Suprapubic skin (tissue), 4 donors: Measurements from ENCODE around the gene METTL9.

Source experiments
- EP300 ChIP-seq: sonication (generic); formaldehyde crosslinking; IDR thresholded peaks from one replicate; pipeline ENCODE4 v1.6.1; 2017; ENCODE audit warnings: antibody characterized with exemption
- POLR2A ChIP-seq, 2 donors: fragments of 450-650 bp; IDR thresholded peaks; one replicate each; pipeline ENCODE4 v1.6.1; 2017; ENCODE audit warnings: antibody characterized with exemption in 2 of 2, mild to moderate bottlenecking in 2 of 2, moderate library complexity in 2 of 2
- POLR2AphosphoS5 ChIP-seq, 3 donors: sonication (generic); formaldehyde crosslinking; IDR thresholded peaks; one replicate each; pipeline ENCODE4 v1.6.1; 2017; ENCODE audit warnings: antibody characterized with exemption in 3 of 3
- TF ChIP-seq, protein P1 (sequence below), 2 donors: fragments of 200-600 bp in 1 of 2; fragments of 450-650 bp in 1 of 2; sonication (generic) in 1 of 2; IDR thresholded peaks; one replicate each; pipeline ENCODE4 v1.5.1; 2016 to 2019; ENCODE audit warnings: antibody characterized with exemption in 2 of 2, mild to moderate bottlenecking in 1 of 2, moderate library complexity in 1 of 2

DNA sequence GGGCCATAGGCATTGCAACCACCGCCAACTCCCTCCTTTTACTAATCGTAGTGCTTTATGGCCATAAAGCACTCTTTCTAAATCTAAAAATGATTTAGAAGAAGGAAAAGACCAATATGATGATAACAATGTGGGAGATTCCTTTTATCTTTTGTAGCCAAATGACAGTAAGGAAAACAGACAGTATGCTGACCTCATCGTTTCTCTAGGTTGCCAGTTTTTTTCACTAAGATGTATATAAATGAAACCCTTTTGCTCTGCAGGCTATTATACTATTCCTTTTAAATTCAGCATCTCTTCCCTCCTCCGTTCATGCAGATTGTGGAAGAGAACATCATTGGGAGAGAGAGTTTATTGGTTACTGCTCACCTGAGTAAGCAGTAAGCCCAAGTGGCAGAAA, 89.7 kb downstream of the METTL9 start:
- TF ChIP-seq, protein P1, sequence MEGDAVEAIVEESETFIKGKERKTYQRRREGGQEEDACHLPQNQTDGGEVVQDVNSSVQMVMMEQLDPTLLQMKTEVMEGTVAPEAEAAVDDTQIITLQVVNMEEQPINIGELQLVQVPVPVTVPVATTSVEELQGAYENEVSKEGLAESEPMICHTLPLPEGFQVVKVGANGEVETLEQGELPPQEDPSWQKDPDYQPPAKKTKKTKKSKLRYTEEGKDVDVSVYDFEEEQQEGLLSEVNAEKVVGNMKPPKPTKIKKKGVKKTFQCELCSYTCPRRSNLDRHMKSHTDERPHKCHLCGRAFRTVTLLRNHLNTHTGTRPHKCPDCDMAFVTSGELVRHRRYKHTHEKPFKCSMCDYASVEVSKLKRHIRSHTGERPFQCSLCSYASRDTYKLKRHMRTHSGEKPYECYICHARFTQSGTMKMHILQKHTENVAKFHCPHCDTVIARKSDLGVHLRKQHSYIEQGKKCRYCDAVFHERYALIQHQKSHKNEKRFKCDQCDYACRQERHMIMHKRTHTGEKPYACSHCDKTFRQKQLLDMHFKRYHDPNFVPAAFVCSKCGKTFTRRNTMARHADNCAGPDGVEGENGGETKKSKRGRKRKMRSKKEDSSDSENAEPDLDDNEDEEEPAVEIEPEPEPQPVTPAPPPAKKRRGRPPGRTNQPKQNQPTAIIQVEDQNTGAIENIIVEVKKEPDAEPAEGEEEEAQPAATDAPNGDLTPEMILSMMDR (IDR thresholded peaks at IDR 0.05): no peak
- TF ChIP-seq POLR2A (IDR thresholded peaks at IDR 0.05): no peak
- no peak for TF ChIP-seq EP300
- TF ChIP-seq POLR2AphosphoS5 (IDR thresholded peaks at IDR 0.05): no peak
